ENCODE measurements around the gene PRAMEF11.
"Not testable (repeated sequence)": the region's sequence is repeated elsewhere in the genome, so short reads cannot be mapped to it uniquely, and the experiment has no call there.

The PRAMEF11 gene

GRCh38 chr1:12783783-12784182 is 47.4 kb downstream of the PRAMEF11 start:
- H3K4me1 Mint-ChIP-seq (ENCODE audit: low read depth); H3K27ac Mint-ChIP-seq; H3K4me3 Mint-ChIP-seq; H3K27me3 Mint-ChIP-seq (ENCODE audit: low read depth); H3K36me3 Mint-ChIP-seq (ENCODE audit: low read depth): not testable (repeated sequence)
- peaks cover 19% of the 10 kb centered on the region for H3K9me3 Mint-ChIP-seq

- not testable (repeated sequence) for H3K36me3 Mint-ChIP-seq (ENCODE audit: low read depth); H3K4me1 Mint-ChIP-seq (ENCODE audit: low read depth); H3K27ac Mint-ChIP-seq; H3K4me3 Mint-ChIP-seq; H3K27me3 Mint-ChIP-seq (ENCODE audit: low read depth)
- peaks cover 19% of the 10 kb centered on the region for H3K9me3 Mint-ChIP-seq
Measured at GRCh38 chr1:12781488-12781887, 49.7 kb downstream of the PRAMEF11 start.

GRCh38 chr1:12778907-12779306 is 52.3 kb downstream of the PRAMEF11 start:
- Mint-ChIP-seq H3K4me3 (no peak overlapping the region), H3K27me3 (ENCODE audit: low read depth) (no peaks in the 10 kb centered on the region), H3K9me3 (peaks cover 8% of the 10 kb centered on the region), H3K27ac (no peak overlapping the region), H3K36me3 (ENCODE audit: low read depth) (no peaks in the 10 kb centered on the region), H3K4me1 (ENCODE audit: low read depth) (no peaks in the 10 kb centered on the region)

GRCh38 chr1:12778061-12778460 is 53.1 kb downstream of the PRAMEF11 start:
- Mint-ChIP-seq H3K4me3 (no peak overlapping the region), H3K36me3 (ENCODE audit: low read depth) (no peaks in the 10 kb centered on the region), H3K4me1 (ENCODE audit: low read depth) (no peaks in the 10 kb centered on the region), H3K9me3 (peaks cover under 1% of the 10 kb centered on the region), H3K27ac (no peak overlapping the region), H3K27me3 (ENCODE audit: low read depth) (no peaks in the 10 kb centered on the region)

GRCh38 chr1:12776801-12777557 is 54.2 kb downstream of the PRAMEF11 start:
- no peaks in the 10 kb centered on the region for H3K4me1 Mint-ChIP-seq (ENCODE audit: low read depth)
- no peaks in the 10 kb centered on the region for H3K36me3 Mint-ChIP-seq (ENCODE audit: low read depth)
- no peak overlapping the region for H3K27ac Mint-ChIP-seq
- no peaks in the 10 kb centered on the region for H3K9me3 Mint-ChIP-seq
- no peaks in the 10 kb centered on the region for H3K27me3 Mint-ChIP-seq (ENCODE audit: low read depth)
- H3K4me3 Mint-ChIP-seq: no peak overlapping the region

- no peaks in the 10 kb centered on the region for H3K36me3 Mint-ChIP-seq (ENCODE audit: low read depth)
- H3K9me3 Mint-ChIP-seq: no peaks in the 10 kb centered on the region
- H3K27ac Mint-ChIP-seq: no peak overlapping the region
- H3K4me1 Mint-ChIP-seq (ENCODE audit: low read depth): no peaks in the 10 kb centered on the region
- no peaks in the 10 kb centered on the region for H3K27me3 Mint-ChIP-seq (ENCODE audit: low read depth)
- H3K4me3 Mint-ChIP-seq: no peak overlapping the region
Measured at GRCh38 chr1:12775443-12775842, 55.8 kb downstream of the PRAMEF11 start.

GRCh38 chr1:12774801-12775345 is 56.3 kb downstream of the PRAMEF11 start:
- Mint-ChIP-seq H3K4me1 (ENCODE audit: low read depth) (no peaks in the 10 kb centered on the region), H3K4me3 (no peak overlapping the region), H3K36me3 (ENCODE audit: low read depth) (no peaks in the 10 kb centered on the region), H3K27ac (no peak overlapping the region), H3K27me3 (ENCODE audit: low read depth) (no peaks in the 10 kb centered on the region), H3K9me3 (no peaks in the 10 kb centered on the region)

All from T-helper 1 cell treated with Interleukin-12 subunit alpha and Interleukin-12 subunit beta and Interleukin-4 antibody, amounts not matched to agents 30 μg/mL and 1 μg/mL, for 36 hours (primary cell).